GM23338 (cell line): Measurements from ENCODE around the gene GNLY. TPM values are rescaled to one million over a fixed set of nuclear protein-coding genes. Genes with fewer than 3 reads are reported as not detected.
A peak's percentile ranks its signal among the peaks of the same experiment; 100 is the strongest.

ENCODE experiments used
- ATAC-seq: fragments of 200-7000 bp; cut with Tn5 transposase; 3 replicates; pipeline ENCODE4 v1.9.1; 2020
- DNase-seq: peaks from one replicate; pipeline ENCODE4 v3.0.0-alpha.2; 2015; ENCODE audit warnings: low spot score
- H2AFZ ChIP-seq: fragments of 200-600 bp; sonication (generic); 2 replicates; pipeline ENCODE4 v1.8.0; 2016; ENCODE audit warnings: antibody characterized with exemption, mild to moderate bottlenecking, moderate library complexity
- H3F3A ChIP-seq: fragments of 200-600 bp; sonication (generic); replicated peaks from 2 replicates; pipeline ENCODE4 v1.8.0; 2017; ENCODE audit warnings: antibody characterized with exemption, mixed run types, low read depth
- H3K27ac ChIP-seq: fragments of 200-600 bp; sonication (generic); 2 replicates; pipeline ENCODE4 v1.6.1; 2016; ENCODE audit warnings: low read depth
- H3K27me3 ChIP-seq: fragments of 200-600 bp; sonication (generic); 2 replicates; pipeline ENCODE4 v1.8.0; 2016; ENCODE audit warnings: mild to moderate bottlenecking, mixed run types, moderate library complexity; ENCODE audit not compliant: insufficient read depth
- H3K36me3 ChIP-seq: fragments of 200-600 bp; sonication (generic); 2 replicates; pipeline ENCODE4 v1.8.0; 2016; ENCODE audit warnings: mild to moderate bottlenecking; ENCODE audit not compliant: insufficient read depth
- H3K4me1 ChIP-seq: fragments of 200-600 bp; sonication (generic); 2 replicates; pipeline ENCODE4 v1.8.0; 2016; ENCODE audit warnings: mild to moderate bottlenecking, moderate library complexity; ENCODE audit not compliant: insufficient read depth
- H3K4me2 ChIP-seq: fragments of 200-600 bp; sonication (generic); 2 replicates; pipeline ENCODE4 v1.7.1; 2017; ENCODE audit warnings: mixed run types
- H3K4me3 ChIP-seq: fragments of 200-600 bp; sonication (generic); 2 replicates; pipeline ENCODE4 v1.6.1; 2016; ENCODE audit warnings: mixed run types
- H3K79me2 ChIP-seq: fragments of 200-600 bp; sonication (generic); replicated peaks from 2 replicates; pipeline ENCODE4 v1.8.0; 2017; ENCODE audit warnings: mild to moderate bottlenecking; ENCODE audit not compliant: insufficient read depth
- H3K9me2 ChIP-seq: fragments of 200-600 bp; sonication (generic); 2 replicates; pipeline ENCODE4 v1.8.0; 2017; ENCODE audit not compliant: insufficient read depth
- H4K20me1 ChIP-seq: fragments of 200-600 bp; sonication (generic); replicated peaks from 2 replicates; pipeline ENCODE4 v1.8.0; 2017; ENCODE audit warnings: mild to moderate bottlenecking; ENCODE audit not compliant: insufficient read depth
- H3K27ac Mint-ChIP-seq: 2 replicates; pipeline ENCODE4 v1.8.0; 2020; ENCODE audit warnings: inconsistent platforms, mild to moderate bottlenecking, moderate library complexity, mixed read lengths
- H3K27me3 Mint-ChIP-seq: 3 replicates; pipeline ENCODE4 v1.8.0; 2022; ENCODE audit warnings: low read depth, mild to moderate bottlenecking, moderate library complexity, mixed read lengths, inconsistent platforms; ENCODE audit not compliant: insufficient read depth, poor library complexity
- H3K36me3 Mint-ChIP-seq: 3 replicates; pipeline ENCODE4 v1.8.0; 2021; ENCODE audit warnings: low read depth, mild to moderate bottlenecking, inconsistent platforms, moderate library complexity, mixed read lengths
- H3K4me1 Mint-ChIP-seq: 3 replicates; pipeline ENCODE4 v1.8.0; 2020; ENCODE audit warnings: mild to moderate bottlenecking, inconsistent platforms, mixed read lengths
- H3K4me3 Mint-ChIP-seq: 3 replicates; pipeline ENCODE4 v1.8.0; 2021; ENCODE audit warnings: moderate library complexity, mild to moderate bottlenecking, inconsistent platforms, mixed read lengths
- H3K9me3 Mint-ChIP-seq: 3 replicates; pipeline ENCODE4 v1.8.0; 2020; ENCODE audit warnings: moderate library complexity, mild to moderate bottlenecking, inconsistent platforms, mixed read lengths
- CREB1 ChIP-seq: fragments of 250-450 bp; sonication (Bioruptor Pico); IDR thresholded peaks from 2 replicates; pipeline ENCODE4 v1.5.0; 2020; ENCODE audit warnings: low read depth, mild to moderate bottlenecking, moderate library complexity
- EZH2phosphoT487 ChIP-seq: fragments of 200-600 bp; sonication (generic); IDR thresholded peaks from one replicate; pipeline ENCODE4 v1.8.1; 2018; ENCODE audit warnings: antibody characterized with exemption; ENCODE audit not compliant: unreplicated experiment
- JUNB ChIP-seq: IDR thresholded peaks from one replicate; pipeline ENCODE4 v1.6.1; 2016; ENCODE audit warnings: antibody characterized with exemption; ENCODE audit not compliant: unreplicated experiment
- NANOG ChIP-seq: IDR thresholded peaks from 2 replicates; pipeline ENCODE4 v1.6.1; 2016; ENCODE audit warnings: antibody characterized with exemption, borderline replicate concordance
- POLR2AphosphoS5 ChIP-seq: IDR thresholded peaks from 2 replicates; pipeline ENCODE4 v1.6.1; 2016; ENCODE audit warnings: antibody characterized with exemption, low read depth
- STAT1 ChIP-seq: IDR thresholded peaks from one replicate; pipeline ENCODE4 v1.6.1; 2016; ENCODE audit warnings: antibody characterized with exemption; ENCODE audit not compliant: unreplicated experiment
- ZNF114 ChIP-seq: fragments of 250-450 bp; sonication (Bioruptor Pico); IDR thresholded peaks from 2 replicates; pipeline ENCODE4 v1.5.0; 2020; ENCODE audit warnings: mild to moderate bottlenecking, moderate library complexity
- ZNF331 ChIP-seq: fragments of 250-450 bp; sonication (Bioruptor Pico); IDR thresholded peaks from 2 replicates; pipeline ENCODE4 v1.5.0; 2020; ENCODE audit warnings: low read depth, mild to moderate bottlenecking, moderate library complexity
- polyA plus RNA-seq: library from polyadenylated mRNA; unstranded; fragments of >200 nt; fragmentation: Nextera tagmentation; extraction: Ambion mirVana; gene quantifications from 2 replicates; pipeline ENCODE4 v1.2.1, GENCODE V29; 2016
- total RNA-seq: library from RNA; depleted of rRNA; stranded (reverse); fragments of >200 nt; shearing (Covaris generic); gene quantifications from 2 replicates; pipeline ENCODE4 v1.2.3, GENCODE V29; 2014
- TF ChIP-seq, protein P1 (sequence below), 2 experiments: fragments of 200-600 bp in 1 of 2; sonication (generic) in 1 of 2; conservative IDR thresholded peaks; 2 replicates each; pipeline versions ENCODE4 v1.5.1 to v1.6.1; 2016 to 2017; ENCODE audit warnings: antibody characterized with exemption in 2 of 2, low read depth in 2 of 2, mild to moderate bottlenecking in 2 of 2, moderate library complexity in 1 of 2

The GNLY gene
- total and polyA plus RNA-seq, 2 experiments from 2014 or later = not detected

DNA sequence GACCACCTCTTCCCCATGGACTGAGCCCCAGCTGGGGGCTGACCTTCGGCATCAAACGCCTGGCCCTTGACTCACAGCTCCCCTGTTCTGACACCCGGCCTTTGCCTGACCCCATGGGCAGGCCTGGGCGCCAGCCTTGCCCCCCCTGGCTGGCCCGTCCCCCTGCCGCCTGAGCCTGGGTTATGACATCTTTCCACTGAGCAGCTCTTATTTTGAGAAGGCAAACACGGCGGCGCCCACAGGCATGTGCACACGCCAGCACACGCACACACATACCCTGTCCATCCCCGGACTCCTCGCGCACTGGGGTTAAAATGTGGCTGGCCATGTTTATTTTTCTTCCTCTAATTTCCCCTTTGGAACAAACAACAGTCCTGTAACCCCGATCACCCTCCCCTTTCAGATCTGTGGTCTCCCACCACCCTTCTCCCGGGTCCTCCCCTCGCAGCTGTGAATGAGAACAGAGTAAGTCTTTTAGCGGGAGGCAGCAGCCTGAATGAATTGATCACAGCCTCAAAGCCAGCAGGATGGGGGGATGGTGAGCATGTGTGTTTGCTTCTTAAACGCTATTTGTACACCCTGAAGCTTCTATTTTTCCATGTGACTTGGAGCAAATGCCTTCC is 47.8 kb downstream of the GNLY start:
- peak overlapping the region; percentile 20; the same call in 1 of the 2 replicates for H3K4me2 ChIP-seq
- no peaks in the 10 kb centered on the region for H3K27me3 ChIP-seq
- Mint-ChIP-seq H3K4me1 (peaks cover 20% of the 10 kb centered on the region), H3K9me3 (no peaks in the 10 kb centered on the region), H3K4me3 (no peak overlapping the region), H3K27me3 (peaks cover 17% of the 10 kb centered on the region), H3K27ac (no peak overlapping the region), H3K36me3 (no peaks in the 10 kb centered on the region; the same call in 2 of the 3 replicates)
- no peak overlapping the region for H3K4me3 ChIP-seq
- no peaks in the 10 kb centered on the region for H3F3A ChIP-seq
- H3K9me2 ChIP-seq = no peaks in the 10 kb centered on the region
- no peaks in the 10 kb centered on the region for H4K20me1 ChIP-seq
- peaks cover 7% of the 10 kb centered on the region; the same call in 1 of the 2 replicates for H3K4me1 ChIP-seq
- no peak for DNase-seq
- no peaks in the 10 kb centered on the region for H3K36me3 ChIP-seq
- H3K27ac ChIP-seq = no peak overlapping the region
- H2AFZ ChIP-seq = peak overlapping the region; percentile 11; the same call in 1 of the 2 replicates
- peak; percentile 53 for ATAC-seq
- no peaks in the 10 kb centered on the region for H3K79me2 ChIP-seq
- TF ChIP-seq JUNB (no peak), ZNF331 (CRISPR knock-in tag) (no peak), POLR2AphosphoS5 (no peak), CREB1 (CRISPR knock-in tag) (no peak), ZNF114 (CRISPR knock-in tag) (no peak), NANOG (no peak), STAT1 (no peak), EZH2phosphoT487 (no peak)

DNA sequence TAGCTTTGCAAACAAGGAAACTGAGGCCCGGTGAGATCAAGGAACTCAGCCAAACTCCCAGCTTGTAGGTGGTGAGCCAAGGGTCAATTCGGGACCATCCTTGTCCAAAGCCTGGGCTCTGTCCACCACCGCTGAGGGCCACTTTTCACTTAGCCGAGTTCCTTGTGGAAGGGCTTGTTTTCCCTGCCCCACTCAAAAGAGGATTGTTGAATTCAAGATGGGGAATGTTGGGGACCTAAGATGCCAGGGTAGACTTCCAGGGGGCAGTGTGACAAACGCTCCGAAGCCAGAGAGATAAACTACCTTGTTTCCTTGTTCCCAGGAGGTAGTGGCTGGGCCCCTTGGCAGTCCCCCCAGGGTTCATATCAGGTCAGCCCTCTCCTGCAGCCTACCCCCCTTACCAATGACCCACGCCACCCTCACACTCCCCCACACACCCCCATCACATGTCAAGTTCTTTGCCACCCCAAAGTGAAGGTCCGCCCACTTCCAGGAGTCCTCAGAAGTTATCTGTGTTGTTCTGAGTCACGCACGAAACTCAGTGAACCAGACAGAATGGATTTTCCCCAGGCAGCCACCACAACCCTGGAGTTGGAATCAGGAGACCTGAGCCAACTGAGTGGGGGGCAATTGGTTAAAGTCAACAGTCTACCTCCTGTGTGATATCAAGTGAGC is 49.3 kb downstream of the GNLY start:
- Mint-ChIP-seq H3K4me3 (no peak overlapping the region), H3K4me1 (peaks cover 20% of the 10 kb centered on the region), H3K27me3 (peaks cover 27% of the 10 kb centered on the region), H3K27ac (no peak overlapping the region), H3K9me3 (no peaks in the 10 kb centered on the region), H3K36me3 (no peaks in the 10 kb centered on the region; the same call in 2 of the 3 replicates)
- Histone ChIP-seq H3K79me2 (no peaks in the 10 kb centered on the region), H3K27me3 (no peaks in the 10 kb centered on the region), H3K4me3 (no peak overlapping the region), H3K4me2 (no peak overlapping the region), H2AFZ (no peak overlapping the region), H3K9me2 (no peaks in the 10 kb centered on the region), H3F3A (no peaks in the 10 kb centered on the region), H3K4me1 (peaks cover 7% of the 10 kb centered on the region; the same call in 1 of the 2 replicates), H3K36me3 (no peaks in the 10 kb centered on the region), H4K20me1 (no peaks in the 10 kb centered on the region), H3K27ac (no peak overlapping the region)
- no peak for TF ChIP-seq NANOG
- TF ChIP-seq POLR2AphosphoS5 = no peak
- TF ChIP-seq ZNF331 (CRISPR knock-in tag) = no peak
- TF ChIP-seq, protein P1, sequence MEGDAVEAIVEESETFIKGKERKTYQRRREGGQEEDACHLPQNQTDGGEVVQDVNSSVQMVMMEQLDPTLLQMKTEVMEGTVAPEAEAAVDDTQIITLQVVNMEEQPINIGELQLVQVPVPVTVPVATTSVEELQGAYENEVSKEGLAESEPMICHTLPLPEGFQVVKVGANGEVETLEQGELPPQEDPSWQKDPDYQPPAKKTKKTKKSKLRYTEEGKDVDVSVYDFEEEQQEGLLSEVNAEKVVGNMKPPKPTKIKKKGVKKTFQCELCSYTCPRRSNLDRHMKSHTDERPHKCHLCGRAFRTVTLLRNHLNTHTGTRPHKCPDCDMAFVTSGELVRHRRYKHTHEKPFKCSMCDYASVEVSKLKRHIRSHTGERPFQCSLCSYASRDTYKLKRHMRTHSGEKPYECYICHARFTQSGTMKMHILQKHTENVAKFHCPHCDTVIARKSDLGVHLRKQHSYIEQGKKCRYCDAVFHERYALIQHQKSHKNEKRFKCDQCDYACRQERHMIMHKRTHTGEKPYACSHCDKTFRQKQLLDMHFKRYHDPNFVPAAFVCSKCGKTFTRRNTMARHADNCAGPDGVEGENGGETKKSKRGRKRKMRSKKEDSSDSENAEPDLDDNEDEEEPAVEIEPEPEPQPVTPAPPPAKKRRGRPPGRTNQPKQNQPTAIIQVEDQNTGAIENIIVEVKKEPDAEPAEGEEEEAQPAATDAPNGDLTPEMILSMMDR (conservative IDR thresholded peaks at IDR 0.05; ENCODE audit: low read depth in 2 of 2) = no peak
- no peak for ATAC-seq
- DNase-seq = no peak
